Hepatocyte (in vitro differentiated cells): ENCODE data around the gene JUND.

Experiments
- EZH2phosphoT487 ChIP-seq: fragments of 200-600 bp; sonication (generic); IDR thresholded peaks from one replicate; pipeline ENCODE4 v1.6.1; 2018; ENCODE audit warnings: antibody characterized with exemption, mild to moderate bottlenecking, low read depth, moderate library complexity; ENCODE audit not compliant: unreplicated experiment, severe bottlenecking
- TF ChIP-seq, protein P1 (sequence below): fragments of 200-600 bp; sonication (generic); IDR thresholded peaks from 2 replicates; pipeline ENCODE4 v1.5.1; 2016; ENCODE audit warnings: antibody characterized with exemption, mild to moderate bottlenecking; ENCODE audit not compliant: poor library complexity

DNA sequence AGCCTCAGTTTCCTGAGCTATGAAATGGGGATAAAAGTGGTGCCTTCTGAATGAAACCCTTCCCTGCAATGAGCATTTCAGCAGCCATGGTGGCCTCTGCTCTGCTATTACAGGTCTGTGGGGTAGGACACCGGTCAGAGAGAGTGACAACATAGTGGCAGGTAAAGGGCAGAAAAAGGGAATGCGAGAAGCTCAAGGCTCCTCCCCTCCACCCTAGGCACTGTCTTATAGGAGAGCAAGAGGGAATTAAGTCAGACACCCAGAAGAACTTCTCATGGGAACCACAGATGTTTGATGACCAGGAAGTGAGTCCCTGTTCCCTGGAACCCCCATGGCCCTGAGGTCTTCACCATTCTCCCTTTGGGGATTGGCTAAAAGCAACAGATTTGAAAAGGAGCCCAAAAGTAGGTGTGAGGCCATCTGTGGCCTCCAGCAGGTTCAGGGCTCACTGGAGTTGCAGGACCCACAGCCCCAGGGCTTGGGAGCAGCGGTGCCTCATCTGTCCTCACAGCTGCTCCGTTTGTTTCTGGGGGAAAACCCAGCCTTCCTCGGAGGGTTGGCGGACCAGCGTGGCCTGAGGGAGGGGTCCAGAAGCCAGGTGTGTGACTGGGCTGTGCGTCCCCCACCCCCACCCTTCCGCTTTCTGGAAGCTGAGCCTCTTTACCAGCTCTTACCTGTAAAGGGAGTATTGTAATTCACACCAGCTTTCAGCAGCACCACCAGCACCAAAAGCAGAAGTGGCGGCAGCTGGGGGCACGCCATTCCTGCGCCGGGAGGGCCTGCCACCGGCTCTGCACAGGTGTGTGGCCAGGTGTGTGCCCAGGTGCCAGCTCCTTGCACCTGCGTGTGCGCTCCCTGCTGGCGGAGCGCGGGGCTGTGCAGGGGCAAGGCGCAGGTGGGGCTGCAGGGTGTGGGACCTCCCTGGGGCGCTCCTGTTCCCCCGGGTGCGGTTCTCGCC is 26.6 kb downstream of the JUND start:
- no peak for TF ChIP-seq EZH2phosphoT487
- TF ChIP-seq, protein P1, sequence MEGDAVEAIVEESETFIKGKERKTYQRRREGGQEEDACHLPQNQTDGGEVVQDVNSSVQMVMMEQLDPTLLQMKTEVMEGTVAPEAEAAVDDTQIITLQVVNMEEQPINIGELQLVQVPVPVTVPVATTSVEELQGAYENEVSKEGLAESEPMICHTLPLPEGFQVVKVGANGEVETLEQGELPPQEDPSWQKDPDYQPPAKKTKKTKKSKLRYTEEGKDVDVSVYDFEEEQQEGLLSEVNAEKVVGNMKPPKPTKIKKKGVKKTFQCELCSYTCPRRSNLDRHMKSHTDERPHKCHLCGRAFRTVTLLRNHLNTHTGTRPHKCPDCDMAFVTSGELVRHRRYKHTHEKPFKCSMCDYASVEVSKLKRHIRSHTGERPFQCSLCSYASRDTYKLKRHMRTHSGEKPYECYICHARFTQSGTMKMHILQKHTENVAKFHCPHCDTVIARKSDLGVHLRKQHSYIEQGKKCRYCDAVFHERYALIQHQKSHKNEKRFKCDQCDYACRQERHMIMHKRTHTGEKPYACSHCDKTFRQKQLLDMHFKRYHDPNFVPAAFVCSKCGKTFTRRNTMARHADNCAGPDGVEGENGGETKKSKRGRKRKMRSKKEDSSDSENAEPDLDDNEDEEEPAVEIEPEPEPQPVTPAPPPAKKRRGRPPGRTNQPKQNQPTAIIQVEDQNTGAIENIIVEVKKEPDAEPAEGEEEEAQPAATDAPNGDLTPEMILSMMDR: peak; percentile 30
